DMS 273 (cell line): ENCODE results near the gene CRHR1.
"Not testable (repeated sequence)": the region's sequence is repeated elsewhere in the genome, so short reads cannot be mapped to it uniquely, and the experiment has no call there.

Experiments
- DNase-seq: peaks from one replicate; lab custom pipeline; 2025; ENCODE audit not compliant: unreplicated experiment; lab: John Stamatoyannopoulos, UW

CRHR1 gene

DNA sequence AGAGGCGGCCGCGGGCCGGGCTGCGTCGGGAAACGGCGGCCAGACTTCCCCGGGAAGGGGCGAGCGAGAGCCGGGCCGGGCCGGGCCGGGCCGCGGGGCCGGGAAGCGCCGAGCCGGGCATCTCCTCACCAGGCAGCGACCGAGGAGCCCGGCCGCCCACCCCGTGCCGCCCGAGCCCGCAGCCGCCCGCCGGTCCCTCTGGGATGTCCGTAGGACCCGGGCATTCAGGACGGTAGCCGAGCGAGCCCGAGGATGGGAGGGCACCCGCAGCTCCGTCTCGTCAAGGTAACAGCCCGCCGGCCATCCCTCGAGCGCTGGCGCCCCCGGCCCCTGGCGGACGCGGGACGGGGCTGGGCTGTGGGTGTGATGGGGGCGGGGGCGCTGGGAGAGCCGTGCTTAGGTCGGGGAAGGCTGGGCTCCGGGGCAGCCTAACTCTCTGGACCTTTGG lies at the start of gene CRHR1:
Gene CRHR1, plus strand, starts transcription at position 28 of the 448 bp plus-strand sequence. Its CDS starts 225 bp downstream, at position 253.
- peak; percentile 59 for DNase-seq

DNA sequence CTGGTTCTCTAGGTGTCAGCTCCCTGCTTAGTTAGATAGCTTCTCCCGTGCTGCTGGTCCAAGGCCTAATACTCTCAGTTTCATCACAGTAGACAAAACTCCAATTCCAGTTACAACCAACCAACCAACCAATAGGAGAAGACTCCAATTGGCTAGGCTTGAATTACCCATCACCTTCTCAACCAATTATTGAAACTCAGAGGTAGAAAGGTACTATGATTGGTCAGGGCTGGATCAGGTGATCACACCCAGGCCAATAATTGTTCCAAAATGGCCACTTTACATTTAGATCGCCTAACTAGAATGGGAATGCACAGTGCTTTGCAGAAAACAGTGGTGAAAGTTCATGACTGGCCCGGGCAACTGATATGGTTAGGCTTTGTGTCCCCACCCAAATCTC lies 49.5 kb upstream of the CRHR1 start:
- DNase-seq: no peak

DNA sequence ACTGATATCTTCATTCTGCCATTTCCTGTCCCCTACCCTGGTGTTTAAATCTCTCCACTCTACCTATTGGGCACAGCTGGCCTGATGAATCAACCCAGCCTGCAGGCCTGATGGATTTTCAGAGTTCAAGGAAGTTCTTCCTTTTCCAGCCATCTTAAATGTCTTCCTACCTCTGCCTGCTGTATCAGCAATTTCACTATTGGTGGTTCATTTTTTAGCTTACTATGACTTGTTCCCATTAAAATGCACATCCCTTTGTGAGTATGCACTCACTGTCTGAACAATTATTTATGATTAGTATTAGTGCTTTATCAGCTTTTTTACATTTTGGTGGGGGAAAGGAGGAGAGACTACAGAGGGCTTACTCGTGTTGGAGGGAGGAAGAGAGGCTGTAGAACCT lies 48.6 kb upstream of the CRHR1 start:
- no peak for DNase-seq

DNA sequence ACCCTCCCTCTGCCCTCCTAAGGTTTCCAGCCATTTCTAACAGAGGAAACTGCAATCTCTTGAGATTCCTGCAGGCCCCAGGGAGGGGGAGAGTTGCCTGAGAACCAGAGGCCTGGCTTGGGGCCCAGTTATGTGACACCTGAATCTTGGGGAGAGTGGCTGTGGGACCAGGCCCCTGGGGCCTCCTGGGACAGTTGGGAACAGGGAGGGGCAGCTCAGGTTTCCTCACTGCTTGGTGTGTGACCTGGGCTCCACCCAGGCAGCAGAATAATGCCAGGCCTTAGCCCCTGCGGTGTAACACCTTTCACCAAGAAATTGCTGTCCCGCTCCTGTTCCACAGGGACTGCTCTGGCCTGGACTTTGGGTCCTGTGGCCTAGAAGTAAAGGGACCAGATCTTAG lies 44.3 kb upstream of the CRHR1 start:
- DNase-seq: no peak

DNA sequence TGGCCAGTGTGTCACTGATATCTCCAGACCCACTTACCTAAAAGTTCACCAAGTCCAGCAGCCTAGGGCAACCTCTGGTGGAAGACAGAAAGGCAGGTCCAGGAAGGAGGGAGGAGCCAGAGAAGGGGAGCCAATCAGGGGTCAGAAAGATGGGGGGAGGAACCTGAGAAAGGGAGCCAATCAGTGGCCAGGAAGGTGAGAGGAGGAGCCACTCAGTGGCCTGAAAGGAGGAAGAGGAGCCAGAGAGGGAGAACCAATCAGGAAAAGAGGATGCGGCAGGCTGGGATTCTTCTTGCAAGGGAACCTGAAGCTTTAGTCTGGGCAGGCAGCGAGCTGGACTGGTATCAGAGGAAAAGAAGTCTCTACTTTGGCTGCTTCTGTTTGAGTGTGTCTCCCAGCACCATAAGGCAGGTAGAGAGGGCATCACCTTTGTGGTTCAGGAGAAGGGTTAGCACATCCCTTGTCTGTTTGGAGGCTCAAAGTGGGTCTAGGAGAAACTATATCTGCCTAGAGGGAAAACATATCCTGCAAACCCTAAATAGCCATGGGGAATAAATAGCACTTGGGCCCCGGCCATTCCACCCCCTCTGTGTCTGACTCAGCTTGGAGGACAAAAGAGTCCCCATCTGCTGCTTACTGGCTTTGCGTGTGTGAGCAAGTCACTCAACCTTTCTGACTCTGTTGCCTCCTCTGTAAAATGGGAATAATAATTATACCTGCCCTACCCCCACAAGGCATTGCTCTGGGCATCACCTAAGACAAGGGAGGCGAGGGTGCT lies 43.4 kb upstream of the CRHR1 start:
- peak; percentile 96 for DNase-seq

DNA sequence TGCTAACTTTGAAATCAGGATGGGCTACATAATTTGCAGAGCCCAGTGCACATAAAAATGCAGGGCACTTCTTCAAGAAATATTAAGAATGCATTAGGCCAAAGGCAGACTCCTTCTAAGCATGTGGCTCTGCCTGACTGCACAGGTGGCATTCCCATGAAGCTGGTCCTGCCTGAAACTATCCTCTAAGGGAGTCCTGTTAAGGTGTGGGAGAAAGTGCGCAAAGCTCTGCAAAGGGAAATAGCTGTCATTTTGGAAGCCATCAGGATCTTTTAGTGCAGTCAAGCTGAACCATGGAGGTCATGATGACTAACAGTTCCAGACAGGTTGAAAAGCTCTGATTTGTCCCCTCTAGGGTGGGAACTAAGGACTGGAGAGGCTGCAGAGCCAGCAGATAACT lies 41.9 kb upstream of the CRHR1 start:
- no peak for DNase-seq

DNA sequence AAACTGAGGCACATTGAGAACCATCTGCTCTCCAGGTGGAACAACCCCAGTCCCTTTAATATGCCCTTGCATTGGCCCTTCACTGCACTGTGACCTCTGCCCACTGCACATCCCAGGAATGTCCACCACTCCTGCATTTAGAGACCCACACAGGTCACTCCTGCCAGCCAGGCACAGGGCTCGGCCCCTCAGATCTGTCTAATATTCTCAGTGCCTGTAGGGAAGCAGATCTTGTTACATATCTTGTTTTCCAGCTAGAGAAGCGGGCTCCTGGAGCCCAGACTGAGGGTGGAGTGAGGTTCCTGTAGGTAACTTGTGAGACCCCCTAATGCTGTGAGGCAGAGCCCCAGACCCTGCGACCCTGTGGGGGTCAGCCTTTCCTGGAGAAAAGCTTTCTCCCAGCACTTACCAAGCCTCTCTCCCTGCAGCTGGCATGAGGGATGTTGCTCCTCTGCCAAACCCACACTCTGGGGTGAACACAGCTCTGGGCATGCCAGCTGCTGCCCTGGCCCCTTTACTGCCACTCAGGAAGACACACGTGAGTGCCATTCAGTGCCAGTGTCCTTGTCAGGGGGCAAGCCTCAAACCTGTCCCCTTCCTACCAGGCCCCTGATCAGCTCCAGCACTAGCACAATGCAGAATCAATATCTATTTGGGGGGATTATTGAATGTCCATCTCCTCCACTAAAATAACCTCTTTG lies 40.3 kb upstream of the CRHR1 start:
- DNase-seq: peak; percentile 10

DNA sequence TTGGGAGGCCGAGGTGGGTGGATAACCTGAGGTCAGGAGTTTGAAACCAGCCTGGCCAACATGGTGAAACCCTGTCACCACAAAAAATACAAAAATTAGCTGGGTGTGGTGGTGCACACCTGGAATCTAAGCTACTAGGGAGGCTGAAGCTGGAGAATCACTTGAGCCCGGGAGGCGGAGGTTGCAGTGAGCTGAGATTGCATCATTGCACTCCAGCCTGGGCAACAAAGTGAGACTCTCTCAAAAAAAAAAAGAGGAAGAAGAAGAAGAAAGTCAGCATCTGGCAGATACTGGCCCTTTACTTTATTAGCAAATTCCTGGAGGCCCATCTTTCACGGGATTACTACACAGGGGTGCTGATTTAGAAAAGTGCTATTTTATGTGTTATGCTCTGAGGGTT lies 39.3 kb upstream of the CRHR1 start:
- not testable (repeated sequence) for DNase-seq

DNA sequence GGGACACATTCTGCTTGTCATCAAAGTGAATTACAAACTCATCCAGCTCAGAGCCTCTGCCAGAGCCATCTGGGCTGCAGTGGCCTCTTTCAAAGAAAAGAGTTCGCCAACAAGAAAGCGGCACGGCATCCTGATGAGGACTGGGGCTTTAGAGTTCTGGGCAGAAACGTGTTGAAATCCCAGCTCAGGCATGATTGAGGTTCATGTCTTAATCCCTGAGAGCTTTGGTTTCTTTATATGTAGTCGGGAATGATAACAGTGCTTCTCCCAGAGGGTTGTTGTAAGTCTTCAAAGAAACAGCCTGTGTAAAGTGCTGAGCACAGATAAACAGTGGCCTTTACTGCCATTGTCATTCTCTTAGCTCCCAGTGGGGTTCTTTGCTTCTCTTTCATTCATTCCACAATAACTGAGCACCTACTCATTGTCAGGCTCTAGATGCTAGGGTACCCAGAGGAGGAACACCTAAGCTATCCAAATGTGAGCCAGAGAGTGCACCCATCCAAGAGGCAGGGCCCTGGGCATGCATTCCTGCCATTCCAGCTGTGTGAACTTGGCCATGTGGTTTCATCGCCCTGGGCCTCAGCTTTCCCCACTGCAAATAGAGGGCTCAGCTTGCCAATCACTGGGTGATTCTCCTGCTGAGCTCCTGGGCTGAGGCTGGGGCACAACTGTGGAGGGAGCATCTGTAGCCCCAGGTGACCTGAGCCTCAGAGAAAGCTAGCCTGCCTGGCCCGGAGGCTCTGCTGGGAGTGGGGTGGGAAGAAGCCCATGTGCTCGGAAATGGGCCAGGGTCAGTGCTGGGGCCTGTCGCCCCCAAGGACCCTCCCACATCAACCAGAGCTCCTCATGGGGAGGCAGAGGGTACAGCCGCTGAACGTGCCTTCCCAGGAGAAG lies 38.3 kb upstream of the CRHR1 start:
- DNase-seq: peak; percentile 16

DNA sequence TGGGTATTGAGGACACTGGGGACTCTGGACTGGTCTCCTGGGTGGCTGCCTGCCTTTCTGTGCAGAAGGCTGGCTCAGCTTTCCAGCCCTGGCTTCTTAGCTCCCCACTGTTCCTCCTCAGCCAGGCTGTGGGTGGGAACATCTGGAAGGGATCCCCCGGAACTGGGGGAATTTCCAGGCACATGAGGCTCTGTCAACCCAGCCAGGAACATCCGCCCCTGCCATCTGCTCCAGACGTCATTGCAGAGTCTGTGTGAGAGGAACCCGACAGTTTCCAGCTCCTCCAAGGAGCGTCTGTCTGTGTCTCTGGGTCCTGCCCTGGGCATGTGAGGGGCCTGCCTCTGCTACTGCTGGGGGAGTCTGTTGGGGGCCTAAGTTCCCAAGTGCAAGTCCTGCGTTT lies 36.2 kb upstream of the CRHR1 start:
- peak; percentile 74 for DNase-seq

DNA sequence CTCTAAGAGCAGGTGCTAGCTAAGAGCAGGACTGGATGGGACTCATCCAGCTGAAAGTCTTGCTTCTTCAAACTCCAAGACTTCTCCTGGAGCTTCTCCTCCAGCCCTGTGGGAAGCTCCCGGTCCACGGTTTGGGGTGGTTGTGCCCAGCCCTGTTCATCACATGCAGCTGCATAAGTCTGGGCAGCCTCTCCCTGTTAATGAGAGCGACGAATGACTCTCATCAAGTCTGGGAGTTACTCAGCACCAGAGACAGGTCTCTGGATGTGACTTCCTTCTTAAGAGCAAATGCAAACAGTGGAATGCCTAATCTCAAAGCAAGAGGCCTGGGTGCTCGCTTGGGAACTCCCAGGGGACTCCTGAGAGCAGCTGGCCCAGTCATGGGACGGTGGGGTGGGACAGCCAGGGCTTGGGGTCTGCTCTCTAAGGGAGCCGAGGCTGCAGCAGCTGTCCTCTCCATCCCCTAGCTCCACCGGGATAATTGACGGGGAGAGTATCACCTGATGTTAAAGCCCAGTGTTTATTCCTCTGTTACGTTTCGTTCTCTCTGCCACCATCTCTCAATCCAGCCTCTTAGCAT lies 35.3 kb upstream of the CRHR1 start:
- DNase-seq: no peak

DNA sequence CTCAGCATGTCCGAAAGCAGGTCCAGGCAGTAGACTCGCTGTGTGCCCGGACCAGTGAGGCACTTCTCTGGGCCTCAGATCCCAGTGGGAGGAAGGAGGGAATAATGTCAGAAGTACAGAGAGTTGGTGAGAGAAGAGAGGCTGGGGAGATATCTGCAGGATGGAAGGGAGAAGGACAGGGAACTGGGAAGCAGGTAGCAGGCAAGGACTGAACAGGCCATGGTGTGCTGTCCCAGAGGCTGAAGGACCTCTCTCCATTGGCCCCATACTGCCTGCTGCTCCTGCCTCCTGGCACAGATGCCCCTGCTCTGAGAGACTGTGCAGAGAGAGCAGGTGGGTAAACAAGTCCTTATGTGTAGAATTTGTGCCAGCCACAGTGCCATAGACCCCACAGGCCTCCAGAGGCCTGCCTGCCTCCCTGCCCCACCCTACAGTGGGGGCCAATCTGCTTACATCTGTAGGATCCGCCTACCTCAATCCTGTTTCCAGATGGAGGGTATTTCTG lies 34.2 kb upstream of the CRHR1 start:
- DNase-seq: peak; percentile 58

DNA sequence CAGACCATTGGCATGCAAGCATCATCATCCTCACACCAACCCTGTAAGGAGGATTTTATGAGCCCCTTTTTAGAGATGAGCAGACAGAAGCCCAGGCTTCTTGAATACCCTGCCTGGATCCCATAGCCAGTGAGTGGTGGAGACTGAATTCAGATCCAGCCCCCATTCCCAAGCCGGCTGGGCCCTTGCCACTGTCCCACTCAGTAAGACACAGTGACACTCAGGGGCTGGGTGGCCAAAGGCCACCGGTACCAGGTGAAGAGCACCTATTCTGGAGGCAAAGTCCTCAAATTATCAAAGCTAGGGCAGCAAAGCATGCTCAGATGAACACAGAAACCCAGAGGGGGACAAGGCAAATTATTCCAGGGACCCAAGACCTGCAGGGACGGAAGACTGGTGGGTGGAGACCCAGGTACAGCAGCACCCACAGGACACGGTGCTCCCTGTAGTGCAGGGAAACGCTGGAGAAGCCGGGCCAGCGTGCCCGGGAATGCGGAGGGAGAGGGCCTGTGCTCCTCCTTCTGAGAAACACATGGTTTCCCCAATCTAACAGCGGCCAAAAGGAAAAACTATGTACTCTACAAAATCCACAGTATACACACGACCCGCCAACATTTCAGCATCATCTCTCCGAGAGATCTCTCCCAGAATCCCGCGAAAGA lies 33.2 kb upstream of the CRHR1 start:
- no peak for DNase-seq

DNA sequence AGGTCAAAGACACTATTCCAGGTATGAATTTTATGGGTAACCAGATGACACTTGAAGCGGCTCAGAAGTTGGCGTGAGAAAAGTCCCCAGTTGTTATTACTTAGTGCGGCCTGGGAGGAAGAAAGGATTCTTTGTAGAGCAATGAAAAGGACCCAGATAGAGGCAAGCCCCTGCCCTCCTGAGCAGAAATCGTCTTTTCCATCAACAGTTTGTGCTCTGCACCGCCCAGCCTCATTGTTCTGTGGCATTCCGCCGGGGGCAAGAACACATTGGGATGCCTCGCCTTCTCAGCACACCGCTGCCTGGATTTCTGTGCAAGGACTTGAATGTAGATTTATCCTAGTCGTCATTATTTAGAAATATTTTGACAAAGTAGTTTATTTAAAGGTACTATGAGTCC lies 32.7 kb upstream of the CRHR1 start:
- no peak for DNase-seq

DNA sequence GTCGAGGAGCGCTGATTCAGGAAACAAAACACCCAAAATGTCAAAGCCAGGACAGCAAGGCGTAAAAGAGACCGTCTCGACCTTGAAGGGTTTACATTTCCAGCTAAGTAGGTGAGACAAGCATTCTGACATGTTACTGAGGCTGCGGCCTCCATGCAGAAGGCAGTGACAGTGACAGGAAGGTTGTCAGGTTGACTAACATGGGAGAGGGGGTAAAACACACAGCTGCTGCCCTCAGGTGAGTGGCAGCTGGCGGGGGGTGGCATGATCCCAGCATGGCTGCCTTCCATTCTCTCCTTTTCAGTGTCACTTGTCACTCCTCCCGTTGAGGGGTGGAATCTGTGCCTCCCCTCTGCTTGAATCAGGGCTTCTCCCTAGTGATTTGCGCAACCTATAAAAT lies 31.9 kb upstream of the CRHR1 start:
- DNase-seq: no peak

DNA sequence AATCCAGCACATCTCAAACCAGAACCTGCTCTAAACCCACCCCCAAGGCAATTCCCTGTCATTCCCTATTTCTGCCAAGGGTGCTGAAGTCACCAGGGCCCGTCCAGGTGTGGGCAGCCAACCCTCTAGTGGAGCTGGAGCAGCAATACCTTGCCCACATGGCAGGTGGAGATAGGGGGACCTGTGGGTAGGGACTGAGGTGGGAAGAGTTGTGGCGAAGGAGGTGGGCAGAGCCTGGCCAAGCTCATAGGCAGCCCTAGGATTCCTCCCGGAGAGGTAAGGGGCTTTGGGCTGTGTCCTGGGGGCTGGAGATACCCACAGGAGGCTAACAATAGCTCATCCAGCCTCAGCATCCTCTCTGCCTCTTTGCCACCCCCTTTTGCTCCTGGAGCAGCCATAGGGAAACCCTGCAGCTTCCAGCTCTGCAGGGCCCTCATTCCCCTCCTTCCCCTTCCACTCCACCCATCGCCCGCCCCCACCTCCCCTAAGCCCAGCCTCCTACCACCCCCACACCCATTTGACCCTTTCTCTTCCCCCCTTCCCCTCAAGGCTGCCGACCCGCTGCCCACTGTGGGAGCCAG lies 30.4 kb upstream of the CRHR1 start:
- DNase-seq: no peak

DNA sequence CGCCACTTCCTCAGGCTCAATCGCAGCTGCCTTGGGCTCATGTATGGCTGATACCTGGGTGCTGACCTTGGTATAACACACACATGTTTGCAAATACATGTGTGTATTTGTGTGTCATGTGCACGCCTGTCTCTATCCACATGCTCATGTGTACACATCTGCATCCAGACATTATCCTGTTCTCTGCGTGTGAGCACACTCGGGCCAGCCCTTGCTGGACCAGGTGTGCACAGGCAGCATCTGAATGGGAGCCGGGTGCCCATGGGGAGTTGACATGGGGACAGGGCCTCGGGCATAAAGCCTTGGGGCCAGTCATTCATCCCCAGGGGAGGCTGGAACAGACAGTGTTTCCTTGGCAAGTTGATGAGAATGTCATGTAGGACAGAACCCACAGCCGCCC lies 29.1 kb upstream of the CRHR1 start:
- no peak for DNase-seq

DNA sequence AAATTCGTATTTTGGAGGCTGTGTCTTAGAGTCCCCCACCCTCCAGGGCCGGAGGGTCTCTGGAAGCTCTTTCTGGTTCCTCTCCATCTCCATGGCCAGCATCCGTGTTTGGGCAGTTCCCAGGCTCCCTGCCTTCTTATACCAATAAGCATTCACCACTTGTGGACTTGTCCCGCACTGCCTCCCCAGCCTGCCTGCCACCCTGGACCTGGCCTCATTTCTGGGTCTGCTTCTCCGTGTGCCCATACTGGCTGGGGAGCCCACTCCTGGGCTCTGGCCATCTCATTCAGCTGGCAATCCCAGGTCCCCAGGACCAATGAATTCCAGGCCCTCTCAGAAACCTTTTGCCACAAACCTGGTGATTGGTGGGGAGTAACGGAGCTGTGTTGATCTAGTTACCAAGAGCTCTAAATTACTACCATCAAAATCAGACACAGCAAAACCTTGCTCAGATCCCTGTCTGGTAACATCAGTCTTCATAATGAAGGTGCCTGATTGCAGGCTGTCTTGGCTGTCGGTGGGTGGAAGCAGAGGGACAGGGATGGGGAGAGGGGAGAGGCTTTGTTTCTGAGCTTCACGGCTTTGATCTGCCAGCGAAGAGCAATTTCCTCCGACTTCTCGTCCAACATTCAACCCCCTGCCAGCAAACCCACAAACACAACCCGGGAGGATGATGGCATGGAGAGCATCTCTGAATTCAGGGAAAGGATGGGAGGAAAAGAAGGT lies 27.7 kb upstream of the CRHR1 start:
- DNase-seq: no peak

DNA sequence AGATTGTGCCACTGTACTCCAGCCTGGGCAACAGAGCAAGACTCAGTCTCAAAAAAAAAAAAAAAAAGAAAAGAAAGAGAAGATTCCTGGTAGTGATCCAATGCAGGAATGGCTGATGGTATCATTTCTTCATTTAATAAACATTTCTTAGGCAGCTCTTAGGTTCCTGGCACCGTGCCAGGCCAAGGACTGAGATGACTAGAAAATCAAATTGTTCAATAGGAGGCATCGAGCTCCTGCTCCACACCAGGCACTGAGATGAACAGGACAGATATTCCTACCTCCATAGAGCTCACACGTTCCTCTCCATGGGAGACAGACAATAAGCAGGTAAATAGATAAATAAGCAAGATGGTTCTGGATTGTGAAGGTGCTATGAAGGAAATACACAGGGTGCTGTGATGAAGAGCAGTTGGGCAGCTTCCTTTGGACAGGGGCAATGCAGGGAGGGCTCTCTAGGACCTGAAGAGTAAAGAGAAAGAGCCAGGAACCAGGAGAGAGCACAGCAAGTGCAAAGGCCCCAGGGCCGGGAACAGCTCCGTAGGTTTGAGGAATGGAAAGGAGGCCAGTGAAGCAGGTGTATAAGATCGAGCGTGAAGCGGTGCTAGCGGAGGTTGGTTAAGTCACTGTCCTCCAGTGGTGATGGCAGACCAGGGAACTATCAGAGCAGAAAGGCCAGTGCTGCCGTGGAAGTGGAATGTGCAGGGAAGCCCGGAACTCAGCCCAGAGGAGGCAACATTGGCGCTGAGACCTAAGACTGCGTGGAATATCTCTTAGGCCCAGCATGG lies 26.5 kb upstream of the CRHR1 start:
- peak; percentile 21 for DNase-seq
